HepG2 (cell line): ENCODE results near the gene CCDC93. TPM values are rescaled to one million over a fixed set of nuclear protein-coding genes. Genes with fewer than 3 reads are reported as not detected.

Source experiments
- ATAC-seq: fragments of 200-7000 bp; cut with Tn5 transposase; 3 replicates; pipeline ENCODE4 v1.9.1; 2020; ENCODE audit warnings: mild to moderate bottlenecking, moderate library complexity
- BruUV-seq: library from RNA; stranded (reverse); fragments of 400-500 nt; replicated peaks from 2 replicates; lab custom pipeline; 2021; lab: Mats Ljungman, UMichigan
- CTCF ChIA-PET: fragments of 300-600 bp; formaldehyde crosslinking; extraction: SDS; loops from one replicate; lab custom pipeline; 2021; ENCODE audit warnings: low total read pairs, inconsistent platforms, low intra/inter-chr PET ratio; lab: Yijun Ruan, JAX
- POLR2A ChIA-PET: fragments of 350-600 bp; sonication (Branson Sonifier 250); formaldehyde crosslinking; loops from one replicate; lab custom pipeline; 2020; ENCODE audit warnings: antibody characterized with exemption, inconsistent platforms; lab: Yijun Ruan, JAX
- DNase-seq: peaks from one replicate; pipeline ENCODE4 v3.0.0-alpha.2; 2015; ENCODE audit warnings: low spot score
- FAIRE-seq: peaks from 3 replicates; lab custom pipeline; 2011; peaks lifted over from hg19 to GRCh38; lab: Jason Lieb, UNC
- H2AFZ ChIP-seq: one replicate; pipeline ENCODE4 v1.6.1; 2011; ENCODE audit warnings: low read length, inconsistent platforms
- H3K27ac ChIP-seq: fragments of 300-600 bp; 3 replicates; pipeline ENCODE4 v1.8.0; 2011; ENCODE audit warnings: mixed run types, mild to moderate bottlenecking, mixed read lengths, low read length, inconsistent platforms; ENCODE audit not compliant: insufficient read depth; ENCODE audit errors: extremely low read length
- H3K27me3 ChIP-seq, 2 experiments: fragments of 200-600 bp in 1 of 2; 2 replicates in 1 of 2; 3 replicates in 1 of 2; pipeline versions ENCODE4 v1.6.0 to v1.8.0; 2011; ENCODE audit warnings: low read length in 2 of 2, mild to moderate bottlenecking in 2 of 2, moderate library complexity in 2 of 2, inconsistent platforms in 1 of 2; ENCODE audit not compliant: insufficient read depth in 2 of 2, control insufficient read depth in 1 of 2
- H3K36me3 ChIP-seq, 2 experiments: fragments of 200-600 bp in 1 of 2; replicated peaks in 1 of 2; 2 replicates in 1 of 2; 3 replicates in 1 of 2; pipeline versions ENCODE4 v1.5.1 to v1.8.0; 2011; ENCODE audit warnings: low read length in 2 of 2, inconsistent platforms in 1 of 2; ENCODE audit not compliant: insufficient read depth in 2 of 2, control insufficient read depth in 1 of 2
- H3K4me1 ChIP-seq: 2 replicates; pipeline ENCODE4 v1.5.1; 2012; ENCODE audit warnings: low read length, inconsistent platforms; ENCODE audit not compliant: insufficient read depth
- H3K4me2 ChIP-seq: 2 replicates; pipeline ENCODE4 v1.6.0; 2011; ENCODE audit warnings: low read depth, low read length, inconsistent platforms
- H3K4me3 ChIP-seq, 3 experiments: fragments of 200-600 bp in 1 of 3; sonication (generic), shearing (Covaris generic) in 1 of 3; replicated peaks in 1 of 3; 2 replicates each; pipeline ENCODE4 v1.5.1; 2011 to 2016; ENCODE audit warnings: low read length in 3 of 3, inconsistent platforms in 2 of 3, low read depth in 2 of 3, mild to moderate bottlenecking in 2 of 3, control low read depth in 1 of 3, mixed read lengths in 1 of 3; ENCODE audit not compliant: insufficient read depth in 1 of 3
- H3K79me2 ChIP-seq: one replicate; pipeline ENCODE4 v1.6.1; 2011; ENCODE audit warnings: low read length, inconsistent platforms; ENCODE audit not compliant: insufficient read depth
- H3K9ac ChIP-seq: 2 replicates; pipeline ENCODE4 v1.6.0; 2011; ENCODE audit warnings: mild to moderate bottlenecking, low read depth, low read length, inconsistent platforms; ENCODE audit not compliant: insufficient read depth
- H3K9me3 ChIP-seq: 2 replicates; pipeline ENCODE4 v1.5.1; 2012; ENCODE audit warnings: mild to moderate bottlenecking, low read length
- H4K20me1 ChIP-seq: 2 replicates; pipeline ENCODE4 v1.6.0; 2011; ENCODE audit warnings: inconsistent platforms, mild to moderate bottlenecking, low read length, moderate library complexity; ENCODE audit not compliant: insufficient read depth
- ZNF709 ChIP-seq: sonication (generic); formaldehyde crosslinking; IDR thresholded peaks from 2 replicates; pipeline ENCODE4 v1.5.0; 2020; ENCODE audit warnings: mild to moderate bottlenecking, missing genetic modification reagents
- WGBS: methylation state at CpG from one replicate; pipeline ENCODE4 v1.1.6; 2017; ENCODE audit warnings: low lambda C conversion rate; 5-methylcytosine and 5-hydroxymethylcytosine counted together
- in situ Hi-C: cut with HindIII; loops from 2 replicates; pipeline ENCODE4 v1.10.0; 2017; ENCODE audit warnings: low pct_unique_long_range_greater_than_20kb; ENCODE audit not compliant: extremely low pct_ligation_motif_present
- intact Hi-C: fragments of 100-400 bp; cut with micrococcal nuclease; formaldehyde crosslinking; loops from one replicate; pipeline ENCODE4 v1.10.0; 2022; ENCODE audit not compliant: unreplicated experiment
- polyA plus RNA-seq, 8 experiments: library from polyadenylated mRNA; depleted of rRNA in 3 of 8; stranded (reverse) in 7 of 8; unstranded in 1 of 8; fragments of >200 nt; fragmentation: Illumina TruSeq in 4 of 8; extraction: Trizol in 4 of 8; gene quantifications; 2 replicates each; pipeline versions ENCODE4 v1.2.1 to v1.2.3, GENCODE V29; 2011 to 2016; ENCODE audit warnings: low read depth in 4 of 8, missing spikeins in 1 of 8, mixed read lengths in 1 of 8; ENCODE audit not compliant: insufficient read depth in 1 of 8
- small RNA-seq, 3 experiments: library from RNA; depleted of rRNA; stranded (forward); fragments of <200 nt; gene quantifications; one replicate each; pipeline ENCODE3, GENCODE V24; 2012; ENCODE audit warnings: low read depth in 2 of 3, low replicate concordance in 1 of 3; ENCODE audit not compliant: insufficient read length in 3 of 3, insufficient read depth in 2 of 3
- total RNA-seq, 5 experiments: library from RNA; depleted of rRNA; stranded (reverse); fragments of >200 nt; fragmentation: Illumina TruSeq; extraction: Trizol; gene quantifications; 2 replicates each; pipeline ENCODE4 v1.2.3, GENCODE V29; 2016; ENCODE audit warnings: low read depth in 1 of 5

CCDC93 gene
- total and polyA plus RNA-seq, 2 of the 13 experiments (the other 11 are each of a cell fraction or from before 2014, with no cell fraction given) = 37.2 to 53.2 TPM

DNA sequence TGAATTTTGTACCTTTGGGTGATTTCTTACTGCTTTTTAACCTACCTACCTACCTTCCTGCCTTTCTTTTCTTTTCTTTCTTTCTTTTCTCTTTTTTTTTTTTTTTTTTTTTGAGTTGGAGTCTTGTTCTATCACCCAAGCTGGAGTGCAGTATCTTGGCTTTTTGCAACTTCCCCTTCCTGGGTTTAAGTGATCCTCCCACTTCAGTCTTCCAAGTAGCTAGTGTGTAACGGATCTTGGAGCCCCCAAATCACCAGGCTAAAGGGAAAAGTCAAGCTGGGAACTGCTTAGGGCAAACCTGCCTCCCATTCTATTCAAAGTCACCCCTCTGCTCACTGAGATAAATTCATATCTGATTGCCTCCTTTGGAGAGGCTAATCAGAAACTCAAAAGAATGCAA is 138.1 kb downstream of the CCDC93 start:
- Histone ChIP-seq H3K27me3 (peaks cover 0 to 4% of the 10 kb centered on the region in 2 experiments; a peak in 2 of 5 replicates), H2AFZ (no peak overlapping the region), H3K79me2 (no peaks in the 10 kb centered on the region), H3K27ac (no peak overlapping the region), H3K4me2 (no peak overlapping the region), H4K20me1 (no peaks in the 10 kb centered on the region), H3K36me3 (no peaks in the 10 kb centered on the region), H3K9ac (no peak overlapping the region), H3K4me3 (no peak overlapping the region), H3K9me3 (no peaks in the 10 kb centered on the region), H3K4me1 (no peaks in the 10 kb centered on the region)
- intact Hi-C loops (no loop called here), in situ Hi-C loops (no loop called here)
- TF ChIP-seq ZNF709 (CRISPR knock-in tag) = no peak
- FAIRE-seq = no peak
- 0% methylated on average over 1 of the region's 1 CpG for WGBS
- ChIA-PET POLR2A (no interaction called here), CTCF (no interaction called here)
- BruUV-seq = no TSS peak
- ATAC-seq = no peak
- DNase-seq = no peak

Small RNA genes within 50 kb of the gene (small RNA-seq; reads per million reads assigned to genes)
- gene RN7SL111P = 0 reads per million in 3 experiments

Other genes with a start within 250 kb of the CCDC93 start
- 134 and 234 TPM in 2 replicates for gene DDX18, start 199.4 kb downstream of the CCDC93 start, total RNA-seq (2016; rRNA removed; fragmentation: Illumina TruSeq; extraction: Trizol)
- gene DDX18, start 199.4 kb downstream of the CCDC93 start, polyA plus RNA-seq (2011; rRNA removed) = 52.2 and 64.0 TPM in 2 replicates
- 54.6 and 73.5 TPM in 2 replicates for gene INSIG2, start 74.4 kb upstream of the CCDC93 start, total RNA-seq (2016; rRNA removed; fragmentation: Illumina TruSeq; extraction: Trizol)
- gene INSIG2, start 74.4 kb upstream of the CCDC93 start, polyA plus RNA-seq (2011; rRNA removed) = 316 and 481 TPM in 2 replicates